Measurements from ENCODE around the gene ABCC8. TPM values are rescaled to one million over a fixed set of nuclear protein-coding genes. Genes with fewer than 3 reads are reported as not detected.

Gene ABCC8
- total RNA-seq, 2 donors from 2014 or later = 0.55 TPM; not detected in 1

- Mint-ChIP-seq H3K36me3 (ENCODE audit: low read depth) (no peaks in the 10 kb centered on the region), H3K9me3 (no peaks in the 10 kb centered on the region), H3K27me3 (ENCODE audit: insufficient read depth) (peaks cover 13% of the 10 kb centered on the region), H3K4me3 (no peak overlapping the region), H3K4me1 (peaks cover 10% of the 10 kb centered on the region), H3K27ac (no peak overlapping the region)
- Histone ChIP-seq H3K4me1 (ENCODE audit: control insufficient read depth, insufficient read depth, low read length) (peaks cover 5% of the 10 kb centered on the region), H3K9ac (ENCODE audit: extremely low read depth, low read length, poor library complexity, severe bottlenecking) (no peak overlapping the region), H3K27ac (ENCODE audit: low read depth, low read length) (no peak overlapping the region), H3K36me3 (ENCODE audit: control insufficient read depth, insufficient read depth, low read length) (no peaks in the 10 kb centered on the region), H3K4me3 (ENCODE audit: low read length) (no peak overlapping the region), H3K27me3 (ENCODE audit: control insufficient read depth, insufficient read depth, low read length, poor library complexity, severe bottlenecking) (no peaks in the 10 kb centered on the region), H3K9me3 (ENCODE audit: control insufficient read depth, low read length) (no peaks in the 10 kb centered on the region)
- 90 to 95% methylated on average over 11 to 15 of the region's 15 CpGs for WGBS, 2 experiments (ENCODE audit: insufficient coverage in 1 of 2, insufficient read length in 1 of 2)
- TF ChIP-seq CTCF (conservative IDR thresholded peaks at IDR 0.05) = no peak
- no peak for DNase-seq
Measured at GRCh38 chr11:17413414-17414316, 63.0 kb downstream of the ABCC8 start.

- H3K4me3 ChIP-seq (ENCODE audit: low read length) = no peak overlapping the region
- H3K27me3 Mint-ChIP-seq (ENCODE audit: insufficient read depth) = peaks cover 15% of the 10 kb centered on the region
- H3K9ac ChIP-seq (ENCODE audit: extremely low read depth, low read length, poor library complexity, severe bottlenecking) = no peak overlapping the region
- H3K27ac Mint-ChIP-seq = no peak overlapping the region
- peaks cover 4% of the 10 kb centered on the region for H3K4me1 Mint-ChIP-seq
- H3K4me3 Mint-ChIP-seq = no peak overlapping the region
- H3K9me3 Mint-ChIP-seq = no peaks in the 10 kb centered on the region
- no peaks in the 10 kb centered on the region for H3K27me3 ChIP-seq (ENCODE audit: control insufficient read depth, insufficient read depth, low read length, poor library complexity, severe bottlenecking)
- no peaks in the 10 kb centered on the region for H3K36me3 Mint-ChIP-seq (ENCODE audit: low read depth)
- peak; percentile 56 for TF ChIP-seq CTCF (conservative IDR thresholded peaks at IDR 0.05)
- DNase-seq = no peak
- whole genome bisulfite sequencing, 2 experiments (ENCODE audit: insufficient coverage in 1 of 2, insufficient read length in 1 of 2) = 73 to 74% methylated on average over 9 of the region's 9 CpGs
- H3K4me1 ChIP-seq (ENCODE audit: control insufficient read depth, insufficient read depth, low read length) = no peaks in the 10 kb centered on the region
- no peak overlapping the region for H3K27ac ChIP-seq (ENCODE audit: low read depth, low read length)
- H3K36me3 ChIP-seq (ENCODE audit: control insufficient read depth, insufficient read depth, low read length) = no peaks in the 10 kb centered on the region
- no peaks in the 10 kb centered on the region for H3K9me3 ChIP-seq (ENCODE audit: control insufficient read depth, low read length)
Measured at GRCh38 chr11:17412488-17413180, 64.0 kb downstream of the ABCC8 start.

- Mint-ChIP-seq H3K9me3 (no peaks in the 10 kb centered on the region), H3K4me1 (peaks cover 4% of the 10 kb centered on the region), H3K27ac (no peak overlapping the region), H3K27me3 (ENCODE audit: insufficient read depth) (peaks cover 18% of the 10 kb centered on the region), H3K4me3 (no peak overlapping the region), H3K36me3 (ENCODE audit: low read depth) (no peaks in the 10 kb centered on the region)
- no peaks in the 10 kb centered on the region for H3K27me3 ChIP-seq (ENCODE audit: control insufficient read depth, insufficient read depth, low read length, poor library complexity, severe bottlenecking)
- no peak overlapping the region for H3K9ac ChIP-seq (ENCODE audit: extremely low read depth, low read length, poor library complexity, severe bottlenecking)
- no peak overlapping the region for H3K4me3 ChIP-seq (ENCODE audit: low read length)
- H3K36me3 ChIP-seq (ENCODE audit: control insufficient read depth, insufficient read depth, low read length) = no peaks in the 10 kb centered on the region
- DNase-seq = no peak
- H3K9me3 ChIP-seq (ENCODE audit: control insufficient read depth, low read length) = no peaks in the 10 kb centered on the region
- 89 to 100% methylated on average over 2 to 6 of the region's 6 CpGs for WGBS, 2 experiments (ENCODE audit: insufficient coverage in 1 of 2, insufficient read length in 1 of 2)
- no peaks in the 10 kb centered on the region for H3K4me1 ChIP-seq (ENCODE audit: control insufficient read depth, insufficient read depth, low read length)
- H3K27ac ChIP-seq (ENCODE audit: low read depth, low read length) = no peak overlapping the region
- TF ChIP-seq CTCF (conservative IDR thresholded peaks at IDR 0.05) = no peak
Measured at GRCh38 chr11:17411418-17411817, 65.2 kb downstream of the ABCC8 start.
